Measurements from ENCODE around the gene APOA5. TPM values are rescaled to one million over a fixed set of nuclear protein-coding genes. Genes with fewer than 3 reads are reported as not detected.

Gene APOA5
- total and polyA plus RNA-seq, 9 of the 15 experiments (the other 6 are each of a cell fraction or from before 2014, with no cell fraction given): not detected

- TF ChIP-seq ATF2 (CRISPR knock-in tag; IDR thresholded peaks at IDR 0.05) (no peak), HMGN3 (IDR thresholded peaks at IDR 0.05; ENCODE audit: borderline replicate concordance, extremely low read depth, insufficient read length, low read depth, low read length) (no peak), NRF1 (conservative IDR thresholded peaks at IDR 0.05 in 1 of 2, IDR thresholded peaks at IDR 0.05 in 1 of 2) (peak in 1 of 2 experiments; percentile 45), EGR1 (conservative IDR thresholded peaks at IDR 0.05) (peak; percentile 89), ZNF263 (CRISPR knock-in tag; IDR thresholded peaks at IDR 0.05; ENCODE audit: borderline replicate concordance) (peak; percentile 45; the same call in 1 of the 2 replicates), PML (IDR thresholded peaks at IDR 0.05; ENCODE audit: low read length) (peak; percentile 42; the same call in 1 of the 2 replicates), CGGBP1 (CRISPR knock-in tag; IDR thresholded peaks at IDR 0.05) (no peak), SNAPC5 (CRISPR knock-in tag; IDR thresholded peaks at IDR 0.05) (no peak), ZNF512 (tag; IDR thresholded peaks at IDR 0.05) (no peak), AFF4 (CRISPR knock-in tag; IDR thresholded peaks at IDR 0.05) (peak; percentile 70; the same call in 1 of the 2 replicates), ZNF143 (CRISPR knock-in tag; IDR thresholded peaks at IDR 0.05) (no peak), CBX3 (IDR thresholded peaks at IDR 0.05; ENCODE audit: borderline replicate concordance in 1 of 2, low read length in 2 of 2) (0 out of 3 replicates have a peak, but pooled peaks of 1 of the 2 experiments have one; percentile 62), HMGXB4 (CRISPR knock-in tag; IDR thresholded peaks at IDR 0.05) (0 out of 2 replicates have a peak, but pooled peaks have one; percentile 49), ELF1 (tag; IDR thresholded peaks at IDR 0.05) (peak; percentile 87), CAMTA2 (CRISPR knock-in tag; conservative IDR thresholded peaks at IDR 0.05) (no peak), NELFE (IDR thresholded peaks at IDR 0.05; ENCODE audit: insufficient read depth, insufficient read length) (no peak), ZNF175 (CRISPR knock-in tag; IDR thresholded peaks at IDR 0.05; ENCODE audit: low read depth) (peak; percentile 25; the same call in 1 of the 2 replicates)
These were observed 19.1 kb downstream of the APOA5 start, which contains the start of gene BUD13 (continued) for GRCh38 chr11:116772443-116773202.

Measured in K562 (cell line).